OCI-LY1 (cell line): ENCODE results near the gene ZNF692.

ENCODE experiments used
- CTCF ChIP-seq: fragments of 200-600 bp; sonication (generic), shearing (Covaris generic); IDR thresholded peaks from 2 replicates; pipeline ENCODE4 v1.5.1; 2017; ENCODE audit warnings: mild to moderate bottlenecking, antibody characterized with exemption, low read length, moderate library complexity, mixed read lengths
- EZH2 ChIP-seq: fragments of 200-600 bp; sonication (generic), shearing (Covaris generic); IDR thresholded peaks from 2 replicates; pipeline ENCODE4 v1.8.0; 2017; ENCODE audit warnings: borderline replicate concordance, mixed run types, mild to moderate bottlenecking, antibody characterized with exemption, low read length, moderate library complexity, mixed read lengths

GRCh38 chr1:248850124-248850523 is 8.8 kb downstream of the ZNF692 start:
- TF ChIP-seq CTCF (no peak), EZH2 (no peak)
